Measurements from ENCODE around the gene EFCAB13. TPM values are rescaled to one million over a fixed set of nuclear protein-coding genes. Genes with fewer than 3 reads are reported as not detected.

Gene EFCAB13
- total and polyA plus RNA-seq, 5 donors from 2014 or later = 2.3 to 8.3 (median 3.1) TPM

- no peaks in the 10 kb centered on the region for H3K9me3 ChIP-seq (ENCODE audit: control insufficient read depth in 2 of 2, low read length in 2 of 2)
- Mint-ChIP-seq H3K36me3 (no peaks in the 10 kb centered on the region), H3K4me3 (peak overlapping the region in 1 of 4 donors; percentile 55), H3K27me3 (no peaks in the 10 kb centered on the region), H3K9me3 (peaks cover 0 to 5% (median 0%) of the 10 kb centered on the region in 7 donors), H3K4me1 (peaks cover 3 to 22% (median 12%) of the 10 kb centered on the region in 4 donors), H3K27ac (peak overlapping the region in 1 of 3 donors; percentile 56)
- peaks cover 4% of the 10 kb centered on the region for H3K4me1 ChIP-seq (ENCODE audit: control insufficient read depth, insufficient read depth, low read length, poor library complexity, severe bottlenecking)
- H3K27me3 ChIP-seq (ENCODE audit: control insufficient read depth, insufficient read depth, low read length) = no peaks in the 10 kb centered on the region
- no peaks in the 10 kb centered on the region for H3K36me3 ChIP-seq (ENCODE audit: control insufficient read depth, insufficient read depth, low read length)
- no peak overlapping the region for H3K4me3 ChIP-seq (ENCODE audit: low read depth, low read length)
- no peak overlapping the region for H3K27ac ChIP-seq (ENCODE audit: insufficient read depth, low read length, poor library complexity, severe bottlenecking)
- no peak for DNase-seq
- ATAC-seq (ENCODE audit: low read depth in 2 of 2) = no peak
Observed at GRCh38 chr17:47304186-47304585, 19.6 kb upstream of the EFCAB13 start.

GRCh38 chr17:47305302-47305923 is 18.3 kb upstream of the EFCAB13 start:
- peak in 1 of 3 donors; percentile 10 for DNase-seq

GRCh38 chr17:47310186-47310733 is 13.5 kb upstream of the EFCAB13 start:
- no peaks in the 10 kb centered on the region for H3K9me3 Mint-ChIP-seq
- H3K36me3 Mint-ChIP-seq = no peaks in the 10 kb centered on the region
- Histone ChIP-seq H3K27me3 (ENCODE audit: control insufficient read depth, insufficient read depth, low read length) (no peaks in the 10 kb centered on the region), H3K9me3 (ENCODE audit: control insufficient read depth in 2 of 2, low read length in 2 of 2) (no peaks in the 10 kb centered on the region), H3K4me1 (ENCODE audit: control insufficient read depth, insufficient read depth, low read length, poor library complexity, severe bottlenecking) (no peaks in the 10 kb centered on the region), H3K36me3 (ENCODE audit: control insufficient read depth, insufficient read depth, low read length) (no peaks in the 10 kb centered on the region), H3K27ac (ENCODE audit: insufficient read depth, low read length, poor library complexity, severe bottlenecking) (no peak overlapping the region), H3K4me3 (ENCODE audit: low read depth, low read length) (no peak overlapping the region)
- peaks cover 0 to 4% (median 4%) of the 10 kb centered on the region in 4 donors for H3K4me1 Mint-ChIP-seq
- DNase-seq = no peak
- no peak overlapping the region for H3K4me3 Mint-ChIP-seq
- no peak for ATAC-seq (ENCODE audit: low read depth in 2 of 2)
- no peaks in the 10 kb centered on the region for H3K27me3 Mint-ChIP-seq
- no peak overlapping the region for H3K27ac Mint-ChIP-seq

More at GRCh38 chr17:47305302-47305923, 18.3 kb upstream of the EFCAB13 start:
- Mint-ChIP-seq H3K36me3 (no peaks in the 10 kb centered on the region), H3K27me3 (no peaks in the 10 kb centered on the region), H3K4me3 (no peak overlapping the region), H3K9me3 (peaks cover 0 to 5% (median 0%) of the 10 kb centered on the region in 7 donors), H3K27ac (peak overlapping the region in 1 of 3 donors; percentile 4), H3K4me1 (peaks cover 3 to 22% (median 12%) of the 10 kb centered on the region in 4 donors)
- Histone ChIP-seq H3K36me3 (ENCODE audit: control insufficient read depth, insufficient read depth, low read length) (no peaks in the 10 kb centered on the region), H3K4me3 (ENCODE audit: low read depth, low read length) (no peak overlapping the region), H3K4me1 (ENCODE audit: control insufficient read depth, insufficient read depth, low read length, poor library complexity, severe bottlenecking) (peaks cover 4% of the 10 kb centered on the region), H3K27me3 (ENCODE audit: control insufficient read depth, insufficient read depth, low read length) (no peaks in the 10 kb centered on the region), H3K27ac (ENCODE audit: insufficient read depth, low read length, poor library complexity, severe bottlenecking) (no peak overlapping the region), H3K9me3 (ENCODE audit: control insufficient read depth in 2 of 2, low read length in 2 of 2) (no peaks in the 10 kb centered on the region)
- ATAC-seq (ENCODE audit: low read depth in 2 of 2) = peak in 1 of 2 donors; percentile 39

GRCh38 chr17:47311420-47311819 is 12.3 kb upstream of the EFCAB13 start:
- Histone ChIP-seq H3K9me3 (ENCODE audit: control insufficient read depth in 2 of 2, low read length in 2 of 2) (no peaks in the 10 kb centered on the region), H3K27me3 (ENCODE audit: control insufficient read depth, insufficient read depth, low read length) (no peaks in the 10 kb centered on the region), H3K27ac (ENCODE audit: insufficient read depth, low read length, poor library complexity, severe bottlenecking) (no peak overlapping the region), H3K36me3 (ENCODE audit: control insufficient read depth, insufficient read depth, low read length) (no peaks in the 10 kb centered on the region), H3K4me3 (ENCODE audit: low read depth, low read length) (no peak overlapping the region), H3K4me1 (ENCODE audit: control insufficient read depth, insufficient read depth, low read length, poor library complexity, severe bottlenecking) (no peaks in the 10 kb centered on the region)
- Mint-ChIP-seq H3K4me3 (no peak overlapping the region), H3K27me3 (no peaks in the 10 kb centered on the region), H3K4me1 (peaks cover 0 to 5% (median 0%) of the 10 kb centered on the region in 4 donors), H3K9me3 (no peaks in the 10 kb centered on the region), H3K36me3 (no peaks in the 10 kb centered on the region), H3K27ac (no peak overlapping the region)
- DNase-seq = no peak
- no peak for ATAC-seq (ENCODE audit: low read depth in 2 of 2)

- no peak overlapping the region for H3K4me3 Mint-ChIP-seq
- H3K27me3 Mint-ChIP-seq = peaks cover 13% of the 10 kb centered on the region
- peak in 2 of 3 donors; percentile 57 to 69 for DNase-seq
- Histone ChIP-seq H3K27ac (ENCODE audit: insufficient read depth, low read length, poor library complexity, severe bottlenecking) (no peak overlapping the region), H3K36me3 (ENCODE audit: control insufficient read depth, insufficient read depth, low read length) (no peaks in the 10 kb centered on the region), H3K27me3 (ENCODE audit: control insufficient read depth, insufficient read depth, low read length) (peaks cover 4% of the 10 kb centered on the region), H3K4me3 (ENCODE audit: low read depth, low read length) (no peak overlapping the region), H3K9me3 (ENCODE audit: control insufficient read depth in 2 of 2, low read length in 2 of 2) (no peaks in the 10 kb centered on the region), H3K4me1 (ENCODE audit: control insufficient read depth, insufficient read depth, low read length, poor library complexity, severe bottlenecking) (no peaks in the 10 kb centered on the region)
- H3K36me3 Mint-ChIP-seq = no peaks in the 10 kb centered on the region
- ATAC-seq (ENCODE audit: low read depth in 2 of 2) = peak; percentile 68 to 77
- peaks cover 0 to 8% (median 0%) of the 10 kb centered on the region in 4 donors for H3K4me1 Mint-ChIP-seq
- no peak overlapping the region for H3K27ac Mint-ChIP-seq
- no peaks in the 10 kb centered on the region for H3K9me3 Mint-ChIP-seq
Observed at GRCh38 chr17:47315451-47316266, 8.1 kb upstream of the EFCAB13 start.

GRCh38 chr17:47316311-47316710 is 7.4 kb upstream of the EFCAB13 start:
- peaks cover 6% of the 10 kb centered on the region for H3K27me3 ChIP-seq (ENCODE audit: control insufficient read depth, insufficient read depth, low read length)
- peaks cover 19% of the 10 kb centered on the region for H3K27me3 Mint-ChIP-seq
- ATAC-seq (ENCODE audit: low read depth in 2 of 2) (no peak), DNase-seq (no peak)
- H3K4me1 Mint-ChIP-seq = peaks cover 0 to 11% (median 0%) of the 10 kb centered on the region in 4 donors
- H3K27ac ChIP-seq (ENCODE audit: insufficient read depth, low read length, poor library complexity, severe bottlenecking) = no peak overlapping the region
- H3K36me3 Mint-ChIP-seq = no peaks in the 10 kb centered on the region
- H3K9me3 ChIP-seq (ENCODE audit: control insufficient read depth in 2 of 2, low read length in 2 of 2) = no peaks in the 10 kb centered on the region
- H3K4me3 ChIP-seq (ENCODE audit: low read depth, low read length) = no peak overlapping the region
- H3K36me3 ChIP-seq (ENCODE audit: control insufficient read depth, insufficient read depth, low read length) = no peaks in the 10 kb centered on the region
- peaks cover 0 to 4% (median 0%) of the 10 kb centered on the region in 7 donors for H3K9me3 Mint-ChIP-seq
- H3K4me1 ChIP-seq (ENCODE audit: control insufficient read depth, insufficient read depth, low read length, poor library complexity, severe bottlenecking) = no peaks in the 10 kb centered on the region
- H3K4me3 Mint-ChIP-seq = no peak overlapping the region
- H3K27ac Mint-ChIP-seq = no peak overlapping the region

GRCh38 chr17:47317119-47317518 is 6.6 kb upstream of the EFCAB13 start:
- Histone ChIP-seq H3K27ac (ENCODE audit: insufficient read depth, low read length, poor library complexity, severe bottlenecking) (no peak overlapping the region), H3K36me3 (ENCODE audit: control insufficient read depth, insufficient read depth, low read length) (no peaks in the 10 kb centered on the region), H3K9me3 (ENCODE audit: control insufficient read depth in 2 of 2, low read length in 2 of 2) (no peaks in the 10 kb centered on the region), H3K4me1 (ENCODE audit: control insufficient read depth, insufficient read depth, low read length, poor library complexity, severe bottlenecking) (no peaks in the 10 kb centered on the region), H3K27me3 (ENCODE audit: control insufficient read depth, insufficient read depth, low read length) (peaks cover 6% of the 10 kb centered on the region), H3K4me3 (ENCODE audit: low read depth, low read length) (no peak overlapping the region)
- Mint-ChIP-seq H3K27ac (no peak overlapping the region), H3K9me3 (peaks cover 0 to 5% (median 0%) of the 10 kb centered on the region in 7 donors), H3K27me3 (peaks cover 27% of the 10 kb centered on the region), H3K4me3 (no peak overlapping the region), H3K36me3 (no peaks in the 10 kb centered on the region), H3K4me1 (peaks cover 0 to 12% (median 0%) of the 10 kb centered on the region in 4 donors)
- DNase-seq = no peak
- no peak for ATAC-seq (ENCODE audit: low read depth in 2 of 2)
